GM23338 (cell line): ENCODE data around the gene DYRK1A. TPM values are rescaled to one million over a fixed set of nuclear protein-coding genes. Genes with fewer than 3 reads are reported as not detected.

ENCODE experiments used
- ATAC-seq: fragments of 200-7000 bp; cut with Tn5 transposase; 3 replicates; pipeline ENCODE4 v1.9.1; 2020
- DNase-seq: peaks from one replicate; pipeline ENCODE4 v3.0.0-alpha.2; 2015; ENCODE audit warnings: low spot score
- H2AFZ ChIP-seq: fragments of 200-600 bp; sonication (generic); 2 replicates; pipeline ENCODE4 v1.8.0; 2016; ENCODE audit warnings: antibody characterized with exemption, mild to moderate bottlenecking, moderate library complexity
- H3F3A ChIP-seq: fragments of 200-600 bp; sonication (generic); replicated peaks from 2 replicates; pipeline ENCODE4 v1.8.0; 2017; ENCODE audit warnings: antibody characterized with exemption, mixed run types, low read depth
- H3K27ac ChIP-seq: fragments of 200-600 bp; sonication (generic); 2 replicates; pipeline ENCODE4 v1.6.1; 2016; ENCODE audit warnings: low read depth
- H3K27me3 ChIP-seq: fragments of 200-600 bp; sonication (generic); 2 replicates; pipeline ENCODE4 v1.8.0; 2016; ENCODE audit warnings: mild to moderate bottlenecking, mixed run types, moderate library complexity; ENCODE audit not compliant: insufficient read depth
- H3K36me3 ChIP-seq: fragments of 200-600 bp; sonication (generic); 2 replicates; pipeline ENCODE4 v1.8.0; 2016; ENCODE audit warnings: mild to moderate bottlenecking; ENCODE audit not compliant: insufficient read depth
- H3K4me1 ChIP-seq: fragments of 200-600 bp; sonication (generic); 2 replicates; pipeline ENCODE4 v1.8.0; 2016; ENCODE audit warnings: mild to moderate bottlenecking, moderate library complexity; ENCODE audit not compliant: insufficient read depth
- H3K4me2 ChIP-seq: fragments of 200-600 bp; sonication (generic); 2 replicates; pipeline ENCODE4 v1.7.1; 2017; ENCODE audit warnings: mixed run types
- H3K4me3 ChIP-seq: fragments of 200-600 bp; sonication (generic); 2 replicates; pipeline ENCODE4 v1.6.1; 2016; ENCODE audit warnings: mixed run types
- H3K79me2 ChIP-seq: fragments of 200-600 bp; sonication (generic); replicated peaks from 2 replicates; pipeline ENCODE4 v1.8.0; 2017; ENCODE audit warnings: mild to moderate bottlenecking; ENCODE audit not compliant: insufficient read depth
- H3K9me2 ChIP-seq: fragments of 200-600 bp; sonication (generic); 2 replicates; pipeline ENCODE4 v1.8.0; 2017; ENCODE audit not compliant: insufficient read depth
- H4K20me1 ChIP-seq: fragments of 200-600 bp; sonication (generic); replicated peaks from 2 replicates; pipeline ENCODE4 v1.8.0; 2017; ENCODE audit warnings: mild to moderate bottlenecking; ENCODE audit not compliant: insufficient read depth
- H3K27ac Mint-ChIP-seq: 2 replicates; pipeline ENCODE4 v1.8.0; 2020; ENCODE audit warnings: inconsistent platforms, mild to moderate bottlenecking, moderate library complexity, mixed read lengths
- H3K27me3 Mint-ChIP-seq: 3 replicates; pipeline ENCODE4 v1.8.0; 2022; ENCODE audit warnings: low read depth, mild to moderate bottlenecking, moderate library complexity, mixed read lengths, inconsistent platforms; ENCODE audit not compliant: insufficient read depth, poor library complexity
- H3K36me3 Mint-ChIP-seq: 3 replicates; pipeline ENCODE4 v1.8.0; 2021; ENCODE audit warnings: low read depth, mild to moderate bottlenecking, inconsistent platforms, moderate library complexity, mixed read lengths
- H3K4me1 Mint-ChIP-seq: 3 replicates; pipeline ENCODE4 v1.8.0; 2020; ENCODE audit warnings: mild to moderate bottlenecking, inconsistent platforms, mixed read lengths
- H3K4me3 Mint-ChIP-seq: 3 replicates; pipeline ENCODE4 v1.8.0; 2021; ENCODE audit warnings: moderate library complexity, mild to moderate bottlenecking, inconsistent platforms, mixed read lengths
- H3K9me3 Mint-ChIP-seq: 3 replicates; pipeline ENCODE4 v1.8.0; 2020; ENCODE audit warnings: moderate library complexity, mild to moderate bottlenecking, inconsistent platforms, mixed read lengths
- CREB1 ChIP-seq: fragments of 250-450 bp; sonication (Bioruptor Pico); IDR thresholded peaks from 2 replicates; pipeline ENCODE4 v1.5.0; 2020; ENCODE audit warnings: low read depth, mild to moderate bottlenecking, moderate library complexity
- EZH2phosphoT487 ChIP-seq: fragments of 200-600 bp; sonication (generic); IDR thresholded peaks from one replicate; pipeline ENCODE4 v1.8.1; 2018; ENCODE audit warnings: antibody characterized with exemption; ENCODE audit not compliant: unreplicated experiment
- POLR2AphosphoS5 ChIP-seq: IDR thresholded peaks from 2 replicates; pipeline ENCODE4 v1.6.1; 2016; ENCODE audit warnings: antibody characterized with exemption, low read depth
- STAT1 ChIP-seq: IDR thresholded peaks from one replicate; pipeline ENCODE4 v1.6.1; 2016; ENCODE audit warnings: antibody characterized with exemption; ENCODE audit not compliant: unreplicated experiment
- ZNF114 ChIP-seq: fragments of 250-450 bp; sonication (Bioruptor Pico); IDR thresholded peaks from 2 replicates; pipeline ENCODE4 v1.5.0; 2020; ENCODE audit warnings: mild to moderate bottlenecking, moderate library complexity
- ZNF331 ChIP-seq: fragments of 250-450 bp; sonication (Bioruptor Pico); IDR thresholded peaks from 2 replicates; pipeline ENCODE4 v1.5.0; 2020; ENCODE audit warnings: low read depth, mild to moderate bottlenecking, moderate library complexity
- polyA plus RNA-seq: library from polyadenylated mRNA; unstranded; fragments of >200 nt; fragmentation: Nextera tagmentation; extraction: Ambion mirVana; gene quantifications from 2 replicates; pipeline ENCODE4 v1.2.1, GENCODE V29; 2016
- total RNA-seq: library from RNA; depleted of rRNA; stranded (reverse); fragments of >200 nt; shearing (Covaris generic); gene quantifications from 2 replicates; pipeline ENCODE4 v1.2.3, GENCODE V29; 2014
- TF ChIP-seq, protein P1 (sequence below): fragments of 250-450 bp; sonication (Bioruptor Pico); IDR thresholded peaks from 2 replicates; pipeline ENCODE4 v1.5.0; 2020; ENCODE audit warnings: mild to moderate bottlenecking, moderate library complexity
- TF ChIP-seq, protein P2 (sequence below): IDR thresholded peaks from one replicate; pipeline ENCODE4 v1.6.1; 2018; ENCODE audit warnings: antibody characterized with exemption; ENCODE audit not compliant: unreplicated experiment
- TF ChIP-seq, protein P3 (sequence below), 2 experiments: fragments of 200-600 bp in 1 of 2; sonication (generic) in 1 of 2; conservative IDR thresholded peaks; 2 replicates each; pipeline versions ENCODE4 v1.5.1 to v1.6.1; 2016 to 2017; ENCODE audit warnings: antibody characterized with exemption in 2 of 2, low read depth in 2 of 2, mild to moderate bottlenecking in 2 of 2, moderate library complexity in 1 of 2
- TF ChIP-seq, protein P4 (sequence below): IDR thresholded peaks from 2 replicates; pipeline ENCODE4 v1.6.1; 2016; ENCODE audit warnings: antibody characterized with exemption

Gene DYRK1A
- total and polyA plus RNA-seq, 2 experiments from 2014 or later, result 10.3 to 84.7 TPM

DNA sequence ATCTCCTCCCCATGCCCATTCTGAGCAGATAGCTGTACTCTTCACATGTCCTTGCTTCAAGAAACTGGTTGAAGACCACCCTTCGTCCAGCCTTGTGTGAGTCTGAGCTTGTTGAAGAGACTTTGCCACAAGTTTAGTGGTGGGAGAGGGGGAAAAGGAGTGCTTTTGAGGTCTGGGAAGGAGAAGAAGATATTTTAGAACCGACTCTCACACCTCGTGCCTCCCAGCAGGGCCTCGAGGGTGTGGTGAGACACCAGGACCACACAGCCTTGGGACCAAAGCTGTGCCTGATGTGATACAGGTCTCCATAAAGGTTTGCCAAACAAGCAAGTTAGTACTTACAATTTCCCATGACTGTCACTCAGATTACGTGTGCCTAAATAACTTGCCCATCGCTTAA lies 201.8 kb downstream of the DYRK1A start:
- no peak overlapping the region for H3K4me3 ChIP-seq
- no peak overlapping the region for H3K4me3 Mint-ChIP-seq
- no peaks in the 10 kb centered on the region for H3K79me2 ChIP-seq
- peaks cover 17% of the 10 kb centered on the region for H3K27me3 Mint-ChIP-seq
- H3K4me2 ChIP-seq, result no peak overlapping the region
- no peak overlapping the region for H3K27ac Mint-ChIP-seq
- H3K9me3 Mint-ChIP-seq, result no peaks in the 10 kb centered on the region; the same call in 1 of the 3 replicates
- 0 out of 2 replicates have a peak, but pooled peaks cover 4% of the 10 kb centered on the region for H3F3A ChIP-seq
- no peaks in the 10 kb centered on the region for H3K36me3 ChIP-seq
- TF ChIP-seq EZH2phosphoT487 (no peak), STAT1 (no peak), CREB1 (CRISPR knock-in tag) (no peak), POLR2AphosphoS5 (no peak), ZNF114 (no peak), ZNF331 (CRISPR knock-in tag) (no peak)
- TF ChIP-seq, protein P1, sequence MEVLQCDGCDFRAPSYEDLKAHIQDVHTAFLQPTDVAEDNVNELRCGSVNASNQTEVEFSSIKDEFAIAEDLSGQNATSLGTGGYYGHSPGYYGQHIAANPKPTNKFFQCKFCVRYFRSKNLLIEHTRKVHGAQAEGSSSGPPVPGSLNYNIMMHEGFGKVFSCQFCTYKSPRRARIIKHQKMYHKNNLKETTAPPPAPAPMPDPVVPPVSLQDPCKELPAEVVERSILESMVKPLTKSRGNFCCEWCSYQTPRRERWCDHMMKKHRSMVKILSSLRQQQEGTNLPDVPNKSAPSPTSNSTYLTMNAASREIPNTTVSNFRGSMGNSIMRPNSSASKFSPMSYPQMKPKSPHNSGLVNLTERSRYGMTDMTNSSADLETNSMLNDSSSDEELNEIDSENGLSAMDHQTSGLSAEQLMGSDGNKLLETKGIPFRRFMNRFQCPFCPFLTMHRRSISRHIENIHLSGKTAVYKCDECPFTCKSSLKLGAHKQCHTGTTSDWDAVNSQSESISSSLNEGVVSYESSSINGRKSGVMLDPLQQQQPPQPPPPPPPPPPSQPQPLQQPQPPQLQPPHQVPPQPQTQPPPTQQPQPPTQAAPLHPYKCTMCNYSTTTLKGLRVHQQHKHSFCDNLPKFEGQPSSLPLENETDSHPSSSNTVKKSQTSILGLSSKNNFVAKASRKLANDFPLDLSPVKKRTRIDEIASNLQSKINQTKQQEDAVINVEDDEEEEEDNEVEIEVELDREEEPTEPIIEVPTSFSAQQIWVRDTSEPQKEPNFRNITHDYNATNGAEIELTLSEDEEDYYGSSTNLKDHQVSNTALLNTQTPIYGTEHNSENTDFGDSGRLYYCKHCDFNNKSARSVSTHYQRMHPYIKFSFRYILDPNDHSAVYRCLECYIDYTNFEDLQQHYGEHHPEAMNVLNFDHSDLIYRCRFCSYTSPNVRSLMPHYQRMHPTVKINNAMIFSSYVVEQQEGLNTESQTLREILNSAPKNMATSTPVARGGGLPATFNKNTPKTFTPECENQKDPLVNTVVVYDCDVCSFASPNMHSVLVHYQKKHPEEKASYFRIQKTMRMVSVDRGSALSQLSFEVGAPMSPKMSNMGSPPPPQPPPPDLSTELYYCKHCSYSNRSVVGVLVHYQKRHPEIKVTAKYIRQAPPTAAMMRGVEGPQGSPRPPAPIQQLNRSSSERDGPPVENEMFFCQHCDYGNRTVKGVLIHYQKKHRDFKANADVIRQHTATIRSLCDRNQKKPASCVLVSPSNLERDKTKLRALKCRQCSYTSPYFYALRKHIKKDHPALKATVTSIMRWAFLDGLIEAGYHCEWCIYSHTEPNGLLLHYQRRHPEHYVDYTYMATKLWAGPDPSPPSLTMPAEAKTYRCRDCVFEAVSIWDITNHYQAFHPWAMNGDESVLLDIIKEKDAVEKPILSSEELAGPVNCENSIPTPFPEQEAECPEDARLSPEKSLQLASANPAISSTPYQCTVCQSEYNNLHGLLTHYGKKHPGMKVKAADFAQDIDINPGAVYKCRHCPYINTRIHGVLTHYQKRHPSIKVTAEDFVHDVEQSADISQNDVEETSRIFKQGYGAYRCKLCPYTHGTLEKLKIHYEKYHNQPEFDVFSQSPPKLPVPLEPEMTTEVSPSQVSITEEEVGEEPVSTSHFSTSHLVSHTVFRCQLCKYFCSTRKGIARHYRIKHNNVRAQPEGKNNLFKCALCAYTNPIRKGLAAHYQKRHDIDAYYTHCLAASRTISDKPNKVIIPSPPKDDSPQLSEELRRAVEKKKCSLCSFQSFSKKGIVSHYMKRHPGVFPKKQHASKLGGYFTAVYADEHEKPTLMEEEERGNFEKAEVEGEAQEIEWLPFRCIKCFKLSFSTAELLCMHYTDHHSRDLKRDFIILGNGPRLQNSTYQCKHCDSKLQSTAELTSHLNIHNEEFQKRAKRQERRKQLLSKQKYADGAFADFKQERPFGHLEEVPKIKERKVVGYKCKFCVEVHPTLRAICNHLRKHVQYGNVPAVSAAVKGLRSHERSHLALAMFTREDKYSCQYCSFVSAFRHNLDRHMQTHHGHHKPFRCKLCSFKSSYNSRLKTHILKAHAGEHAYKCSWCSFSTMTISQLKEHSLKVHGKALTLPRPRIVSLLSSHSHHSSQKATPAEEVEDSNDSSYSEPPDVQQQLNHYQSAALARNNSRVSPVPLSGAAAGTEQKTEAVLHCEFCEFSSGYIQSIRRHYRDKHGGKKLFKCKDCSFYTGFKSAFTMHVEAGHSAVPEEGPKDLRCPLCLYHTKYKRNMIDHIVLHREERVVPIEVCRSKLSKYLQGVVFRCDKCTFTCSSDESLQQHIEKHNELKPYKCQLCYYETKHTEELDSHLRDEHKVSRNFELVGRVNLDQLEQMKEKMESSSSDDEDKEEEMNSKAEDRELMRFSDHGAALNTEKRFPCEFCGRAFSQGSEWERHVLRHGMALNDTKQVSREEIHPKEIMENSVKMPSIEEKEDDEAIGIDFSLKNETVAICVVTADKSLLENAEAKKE (CRISPR knock-in tag), result no peak
- TF ChIP-seq, protein P2, sequence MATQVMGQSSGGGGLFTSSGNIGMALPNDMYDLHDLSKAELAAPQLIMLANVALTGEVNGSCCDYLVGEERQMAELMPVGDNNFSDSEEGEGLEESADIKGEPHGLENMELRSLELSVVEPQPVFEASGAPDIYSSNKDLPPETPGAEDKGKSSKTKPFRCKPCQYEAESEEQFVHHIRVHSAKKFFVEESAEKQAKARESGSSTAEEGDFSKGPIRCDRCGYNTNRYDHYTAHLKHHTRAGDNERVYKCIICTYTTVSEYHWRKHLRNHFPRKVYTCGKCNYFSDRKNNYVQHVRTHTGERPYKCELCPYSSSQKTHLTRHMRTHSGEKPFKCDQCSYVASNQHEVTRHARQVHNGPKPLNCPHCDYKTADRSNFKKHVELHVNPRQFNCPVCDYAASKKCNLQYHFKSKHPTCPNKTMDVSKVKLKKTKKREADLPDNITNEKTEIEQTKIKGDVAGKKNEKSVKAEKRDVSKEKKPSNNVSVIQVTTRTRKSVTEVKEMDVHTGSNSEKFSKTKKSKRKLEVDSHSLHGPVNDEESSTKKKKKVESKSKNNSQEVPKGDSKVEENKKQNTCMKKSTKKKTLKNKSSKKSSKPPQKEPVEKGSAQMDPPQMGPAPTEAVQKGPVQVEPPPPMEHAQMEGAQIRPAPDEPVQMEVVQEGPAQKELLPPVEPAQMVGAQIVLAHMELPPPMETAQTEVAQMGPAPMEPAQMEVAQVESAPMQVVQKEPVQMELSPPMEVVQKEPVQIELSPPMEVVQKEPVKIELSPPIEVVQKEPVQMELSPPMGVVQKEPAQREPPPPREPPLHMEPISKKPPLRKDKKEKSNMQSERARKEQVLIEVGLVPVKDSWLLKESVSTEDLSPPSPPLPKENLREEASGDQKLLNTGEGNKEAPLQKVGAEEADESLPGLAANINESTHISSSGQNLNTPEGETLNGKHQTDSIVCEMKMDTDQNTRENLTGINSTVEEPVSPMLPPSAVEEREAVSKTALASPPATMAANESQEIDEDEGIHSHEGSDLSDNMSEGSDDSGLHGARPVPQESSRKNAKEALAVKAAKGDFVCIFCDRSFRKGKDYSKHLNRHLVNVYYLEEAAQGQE, result no peak
- TF ChIP-seq, protein P3, sequence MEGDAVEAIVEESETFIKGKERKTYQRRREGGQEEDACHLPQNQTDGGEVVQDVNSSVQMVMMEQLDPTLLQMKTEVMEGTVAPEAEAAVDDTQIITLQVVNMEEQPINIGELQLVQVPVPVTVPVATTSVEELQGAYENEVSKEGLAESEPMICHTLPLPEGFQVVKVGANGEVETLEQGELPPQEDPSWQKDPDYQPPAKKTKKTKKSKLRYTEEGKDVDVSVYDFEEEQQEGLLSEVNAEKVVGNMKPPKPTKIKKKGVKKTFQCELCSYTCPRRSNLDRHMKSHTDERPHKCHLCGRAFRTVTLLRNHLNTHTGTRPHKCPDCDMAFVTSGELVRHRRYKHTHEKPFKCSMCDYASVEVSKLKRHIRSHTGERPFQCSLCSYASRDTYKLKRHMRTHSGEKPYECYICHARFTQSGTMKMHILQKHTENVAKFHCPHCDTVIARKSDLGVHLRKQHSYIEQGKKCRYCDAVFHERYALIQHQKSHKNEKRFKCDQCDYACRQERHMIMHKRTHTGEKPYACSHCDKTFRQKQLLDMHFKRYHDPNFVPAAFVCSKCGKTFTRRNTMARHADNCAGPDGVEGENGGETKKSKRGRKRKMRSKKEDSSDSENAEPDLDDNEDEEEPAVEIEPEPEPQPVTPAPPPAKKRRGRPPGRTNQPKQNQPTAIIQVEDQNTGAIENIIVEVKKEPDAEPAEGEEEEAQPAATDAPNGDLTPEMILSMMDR (conservative IDR thresholded peaks at IDR 0.05; ENCODE audit: low read depth in 2 of 2), result no peak
- TF ChIP-seq, protein P4, sequence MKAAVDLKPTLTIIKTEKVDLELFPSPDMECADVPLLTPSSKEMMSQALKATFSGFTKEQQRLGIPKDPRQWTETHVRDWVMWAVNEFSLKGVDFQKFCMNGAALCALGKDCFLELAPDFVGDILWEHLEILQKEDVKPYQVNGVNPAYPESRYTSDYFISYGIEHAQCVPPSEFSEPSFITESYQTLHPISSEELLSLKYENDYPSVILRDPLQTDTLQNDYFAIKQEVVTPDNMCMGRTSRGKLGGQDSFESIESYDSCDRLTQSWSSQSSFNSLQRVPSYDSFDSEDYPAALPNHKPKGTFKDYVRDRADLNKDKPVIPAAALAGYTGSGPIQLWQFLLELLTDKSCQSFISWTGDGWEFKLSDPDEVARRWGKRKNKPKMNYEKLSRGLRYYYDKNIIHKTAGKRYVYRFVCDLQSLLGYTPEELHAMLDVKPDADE, result no peak
- no peaks in the 10 kb centered on the region for H4K20me1 ChIP-seq
- H3K36me3 Mint-ChIP-seq, result no peaks in the 10 kb centered on the region; the same call in 1 of the 3 replicates
- DNase-seq, result no peak
- no peak overlapping the region for H3K27ac ChIP-seq
- no peak for ATAC-seq
- 0 out of 2 replicates have a peak, but pooled peaks cover 3% of the 10 kb centered on the region for H3K27me3 ChIP-seq
- H2AFZ ChIP-seq, result 0 out of 2 replicates have a peak overlapping the region, but pooled peaks have one; percentile 28
- peaks cover 20% of the 10 kb centered on the region for H3K4me1 ChIP-seq
- H3K9me2 ChIP-seq, result peaks cover 4% of the 10 kb centered on the region; the same call in 1 of the 2 replicates
- H3K4me1 Mint-ChIP-seq, result peaks cover 17% of the 10 kb centered on the region
